Right lobe of liver (tissue), 4 donors: Measurements from ENCODE around the gene SH3YL1.

ENCODE experiments used
- CTCF ChIP-seq, 4 donors: fragments of 200-600 bp in 3 of 4; fragments of 450-650 bp in 1 of 4; IDR thresholded peaks; one replicate each; pipeline versions ENCODE4 v1.5.1 to v1.8.0; 2016 to 2022; ENCODE audit warnings: antibody characterized with exemption in 4 of 4, mild to moderate bottlenecking in 2 of 4
- POLR2A ChIP-seq: fragments of 450-650 bp; IDR thresholded peaks from one replicate; pipeline ENCODE4 v1.6.1; 2017; ENCODE audit warnings: antibody characterized with exemption, mild to moderate bottlenecking
- donor health status: DM: no; HTN: no; CAD: no.
- donor health status: DM: no; HTN: no; CAD: no.
- donor health status: DM: no; HTN: yes; CAD: no.

- TF ChIP-seq CTCF (IDR thresholded peaks at IDR 0.05) (no peak), POLR2A (no peak)
Observed at GRCh38 chr2:280650-281110, 16.8 kb upstream of the SH3YL1 start.
